GM21526 (cell line): Measurements from ENCODE around the gene PNCK.

Experiments used
- ATAC-seq: cut with Tn5 transposase; IDR thresholded peaks from one replicate; pipeline ENCODE4 v1.9.1; 2021; ENCODE audit warnings: moderate library complexity; ENCODE audit not compliant: unreplicated experiment, low FRiP score

The PNCK gene

GRCh38 chrX:153667281-153667955 is 6.2 kb downstream of the PNCK start:
- ATAC-seq: no peak

GRCh38 chrX:153665726-153666306 is 7.8 kb downstream of the PNCK start:
- ATAC-seq: no peak

- no peak for ATAC-seq
These were observed 11.3 kb downstream of the PNCK start for GRCh38 chrX:153662266-153662665.

GRCh38 chrX:153659268-153659667 is 14.3 kb downstream of the PNCK start:
- no peak for ATAC-seq

GRCh38 chrX:153657161-153657560 is 16.5 kb downstream of the PNCK start:
- ATAC-seq: no peak

GRCh38 chrX:153653556-153653955 is 20.1 kb downstream of the PNCK start:
- no peak for ATAC-seq

- ATAC-seq: no peak
These were observed 22.0 kb downstream of the PNCK start for GRCh38 chrX:153651540-153652079.

- ATAC-seq: no peak
These were observed 22.7 kb downstream of the PNCK start for GRCh38 chrX:153650959-153651358.

- no peak for ATAC-seq
These were observed 23.5 kb downstream of the PNCK start for GRCh38 chrX:153649915-153650782.

GRCh38 chrX:153649178-153649914 is 24.3 kb downstream of the PNCK start:
- ATAC-seq: no peak

- no peak for ATAC-seq
These were observed 25.0 kb downstream of the PNCK start for GRCh38 chrX:153648358-153649177.

GRCh38 chrX:153647461-153648357 is 25.9 kb downstream of the PNCK start:
- no peak for ATAC-seq

- ATAC-seq: no peak
These were observed 26.8 kb downstream of the PNCK start, which contains the start of gene DUSP9 for GRCh38 chrX:153646620-153647373. DUSP9 (plus strand) TSS chrX:153647203; CDS start chrX:153647954, 751 bp downstream.

- ATAC-seq: no peak
These were observed 27.6 kb downstream of the PNCK start for GRCh38 chrX:153645921-153646488.

GRCh38 chrX:153645151-153645550 is 28.5 kb downstream of the PNCK start:
- no peak for ATAC-seq

- no peak for ATAC-seq
These were observed 29.1 kb downstream of the PNCK start for GRCh38 chrX:153644356-153645125.
